GM12878 (cell line): Measurements from ENCODE around the gene PKP4. TPM values are rescaled to one million over a fixed set of nuclear protein-coding genes. Genes with fewer than 3 reads are reported as not detected.

Source experiments
- ATAC-seq: fragments of 200-7000 bp; cut with Tn5 transposase; 3 replicates; pipeline ENCODE4 v1.9.1; 2020; ENCODE audit warnings: mild to moderate bottlenecking, moderate library complexity
- BruUV-seq: library from RNA; stranded (reverse); fragments of 400-500 nt; replicated peaks from 2 replicates; lab custom pipeline; 2021; lab: Mats Ljungman, UMichigan
- CTCF ChIA-PET: fragments of 300-600 bp; sonication (Branson Sonifier 250); formaldehyde crosslinking; extraction: SDS; loops from one replicate; lab custom pipeline; 2021; ENCODE audit warnings: inconsistent platforms; lab: Yijun Ruan, JAX
- POLR2A ChIA-PET: fragments of 350-600 bp; formaldehyde crosslinking; extraction: SDS; loops from one replicate; lab custom pipeline; 2021; ENCODE audit warnings: inconsistent platforms; lab: Charles Lee
- RAD21 ChIA-PET: fragments of 300-600 bp; sonication (Branson Sonifier 250); formaldehyde crosslinking; loops from one replicate; lab custom pipeline; 2023; ENCODE audit warnings: antibody characterized with exemption; ENCODE audit not compliant: unreplicated experiment; lab: Charles Lee
- SMC1A ChIA-PET: fragments of 300-600 bp; sonication (Branson Sonifier 250); formaldehyde crosslinking; loops from one replicate; lab custom pipeline; 2023; ENCODE audit not compliant: unreplicated experiment, uncharacterized antibody; lab: Charles Lee
- DNase-seq: peaks from one replicate; pipeline ENCODE4 v3.0.0-alpha.2; 2011; ENCODE audit warnings: low read depth, low spot score
- FAIRE-seq: peaks from 3 replicates; lab custom pipeline; 2011; peaks lifted over from hg19 to GRCh38; lab: Jason Lieb, UNC
- H2AFZ ChIP-seq: 2 replicates; pipeline ENCODE4 v1.6.0; 2011; ENCODE audit warnings: low read depth, low read length, control low read depth; ENCODE audit not compliant: control insufficient read depth
- H3K27ac ChIP-seq: 2 replicates; pipeline ENCODE4 v1.5.1; 2011; ENCODE audit warnings: control low read depth; ENCODE audit not compliant: control insufficient read depth, insufficient read depth
- H3K27me3 ChIP-seq, 2 experiments: replicated peaks in 1 of 2; 2 replicates each; pipeline versions ENCODE4 v1.6.0 to v1.6.1; 2011; ENCODE audit warnings: low read length in 1 of 2; ENCODE audit not compliant: control insufficient read depth in 2 of 2, insufficient read depth in 2 of 2
- H3K36me3 ChIP-seq, 2 experiments: 2 replicates each; pipeline ENCODE4 v1.5.1; 2011; ENCODE audit warnings: low read length in 1 of 2; ENCODE audit not compliant: control insufficient read depth in 2 of 2, insufficient read depth in 2 of 2
- H3K4me1 ChIP-seq: 2 replicates; pipeline ENCODE4 v1.6.1; 2011; ENCODE audit warnings: mild to moderate bottlenecking, low read length, moderate library complexity, mixed read lengths; ENCODE audit not compliant: control insufficient read depth, insufficient read depth
- H3K4me2 ChIP-seq: 2 replicates; pipeline ENCODE4 v1.6.0; 2011; ENCODE audit warnings: control low read depth; ENCODE audit not compliant: control insufficient read depth, insufficient read depth
- H3K4me3 ChIP-seq: fragments of 200-600 bp; sonication (generic); 2 replicates; pipeline ENCODE4 v1.5.1; 2016
- H3K79me2 ChIP-seq: 2 replicates; pipeline ENCODE4 v1.6.0; 2011; ENCODE audit warnings: low read length; ENCODE audit not compliant: control insufficient read depth, insufficient read depth
- H3K9ac ChIP-seq: 2 replicates; pipeline ENCODE4 v1.8.0; 2011; ENCODE audit warnings: low read length, control low read depth, mixed read lengths; ENCODE audit not compliant: control insufficient read depth, insufficient read depth
- H3K9me3 ChIP-seq: replicated peaks from 3 replicates; pipeline ENCODE4 v1.5.1; 2011; ENCODE audit warnings: mild to moderate bottlenecking, low read length; ENCODE audit not compliant: control insufficient read depth, insufficient read depth
- H4K20me1 ChIP-seq: 2 replicates; pipeline ENCODE4 v1.6.0; 2011; ENCODE audit not compliant: control insufficient read depth, insufficient read depth
- ATF3 ChIP-seq: IDR thresholded peaks from 2 replicates; pipeline ENCODE4 v1.6.1; 2011; ENCODE audit warnings: low read depth, mild to moderate bottlenecking, low read length, moderate library complexity, borderline replicate concordance; ENCODE audit errors: extremely low read depth
- EP300 ChIP-seq, 2 experiments: fragments of 150-350 bp in 1 of 2; IDR thresholded peaks; 2 replicates each; pipeline ENCODE4 v1.6.1; 2011 to 2012; ENCODE audit warnings: low read depth in 2 of 2, low read length in 2 of 2, borderline replicate concordance in 1 of 2, improper control_type of control experiment in 1 of 2, inconsistent platforms in 1 of 2; ENCODE audit not compliant: control insufficient read depth in 1 of 2
- FOXM1 ChIP-seq: IDR thresholded peaks from 2 replicates; pipeline ENCODE4 v1.6.1; 2012; ENCODE audit warnings: low read depth, mild to moderate bottlenecking, inconsistent platforms, low read length, moderate library complexity
- HDAC2 ChIP-seq: fragments of 200-600 bp; sonication (generic); IDR thresholded peaks from 2 replicates; pipeline ENCODE4 v1.6.1; 2017
- HDGF ChIP-seq: fragments of 450-650 bp; IDR thresholded peaks from 2 replicates; pipeline ENCODE4 v1.6.1; 2016; ENCODE audit warnings: antibody characterized with exemption
- IRF5 ChIP-seq: fragments of 450-650 bp; IDR thresholded peaks from 2 replicates; pipeline ENCODE4 v1.6.1; 2017; ENCODE audit warnings: borderline replicate concordance
- KLF5 ChIP-seq: fragments of 450-650 bp; IDR thresholded peaks from 2 replicates; pipeline ENCODE4 v1.6.1; 2014; ENCODE audit warnings: mild to moderate bottlenecking; ENCODE audit not compliant: partially characterized antibody
- MXI1 ChIP-seq: fragments of 150-350 bp; IDR thresholded peaks from 2 replicates; pipeline ENCODE4 v1.6.1; 2011; ENCODE audit warnings: low read depth, mild to moderate bottlenecking, inconsistent platforms, low read length, improper control_type of control experiment
- MYB ChIP-seq: fragments of 150-350 bp; IDR thresholded peaks from 2 replicates; pipeline ENCODE4 v1.6.1; 2014; ENCODE audit warnings: mild to moderate bottlenecking, low read depth, low read length, borderline replicate concordance
- NFIC ChIP-seq: IDR thresholded peaks from 2 replicates; pipeline ENCODE4 v1.6.1; 2012; ENCODE audit warnings: low read depth, mild to moderate bottlenecking, inconsistent platforms, low read length, moderate library complexity
- NRF1 ChIP-seq: conservative IDR thresholded peaks from 2 replicates; pipeline ENCODE4 v1.6.1; 2011; ENCODE audit warnings: mild to moderate bottlenecking, low read depth, low read length, improper control_type of control experiment
- POLR2AphosphoS5 ChIP-seq: IDR thresholded peaks from 2 replicates; pipeline ENCODE4 v1.6.1; 2011; ENCODE audit warnings: mild to moderate bottlenecking, low read length, inconsistent platforms
- SIN3A ChIP-seq: IDR thresholded peaks from 2 replicates; pipeline ENCODE4 v1.6.1; 2012; ENCODE audit warnings: low read depth, low read length, improper control_type of control experiment
- TARDBP ChIP-seq: IDR thresholded peaks from 2 replicates; pipeline ENCODE4 v1.6.1; 2016; ENCODE audit warnings: borderline replicate concordance
- YY1 ChIP-seq: IDR thresholded peaks from 2 replicates; pipeline ENCODE4 v1.6.1; 2011; ENCODE audit warnings: low read depth, mild to moderate bottlenecking, low read length
- WGBS: methylation state at CpG from one replicate; pipeline ENCODE4 v1.1.6; 2016; ENCODE audit warnings: low lambda C conversion rate; ENCODE audit not compliant: insufficient replicate concordance, insufficient coverage; ENCODE audit errors: missing lambda C conversion rate; 5-methylcytosine and 5-hydroxymethylcytosine counted together
- in situ Hi-C: fragments of 300-500 bp; cut with MboI; formaldehyde crosslinking; loops from 9 replicates; pipeline ENCODE4 v1.14.3; 2018; ENCODE audit warnings: mixed read lengths
- intact Hi-C: fragments of 100-400 bp; cut with micrococcal nuclease; formaldehyde crosslinking; loops from one replicate; pipeline ENCODE4 v1.14.2; 2022; ENCODE audit not compliant: unreplicated experiment
- polyA plus RNA-seq, 11 experiments: library from polyadenylated mRNA; depleted of rRNA in 4 of 11; unstranded in 6 of 11; stranded (reverse) in 5 of 11; fragments of >200 nt; fragmentation: Nextera tagmentation in 4 of 11; fragmentation: Illumina TruSeq in 1 of 11; extraction: Ambion mirVana in 4 of 11; extraction: Trizol in 1 of 11; gene quantifications; 1 replicate in 1 of 11; 2 replicates in 10 of 11; pipeline versions ENCODE4 v1.2.1 to v1.2.3, GENCODE V29; 2011 to 2016; ENCODE audit warnings: inconsistent platforms in 2 of 11, missing spikeins in 2 of 11, low read depth in 1 of 11
- total RNA-seq, 4 experiments: library from RNA; depleted of rRNA in 3 of 4; stranded (reverse); fragments of >200 nt in 3 of 4; fragmentation: Illumina TruSeq in 1 of 4; extraction: Trizol in 1 of 4; gene quantifications; 2 replicates each; pipeline versions ENCODE4 v1.2.1 to v1.2.3, GENCODE V29; 2013 to 2021

The PKP4 gene
- total and polyA plus RNA-seq, 10 of the 15 experiments (the other 5 are each of a cell fraction or from before 2014, with no cell fraction given) = 4.8 to 35.8 (median 17.7) TPM

GRCh38 chr2:158414538-158414937 lies 42.2 kb upstream of the PKP4 start:
- no TSS peak for BruUV-seq
- 0% methylated on average over 1 of the region's 1 CpG for WGBS
- ChIA-PET RAD21 (no interaction called here), POLR2A (no interaction called here)
- H3K9me3 ChIP-seq = no peaks in the 10 kb centered on the region; the same call in 2 of the 3 replicates
- no peaks in the 10 kb centered on the region for H3K36me3 ChIP-seq
- ATAC-seq = no peak
- no peak for TF ChIP-seq MXI1
- no peak for TF ChIP-seq NRF1
- no peak for TF ChIP-seq IRF5
- TF ChIP-seq FOXM1 = no peak
- no peak for TF ChIP-seq POLR2AphosphoS5
- TF ChIP-seq KLF5 = no peak
- TF ChIP-seq ATF3 = no peak
- TF ChIP-seq HDGF = no peak
- TF ChIP-seq NFIC = no peak
- no peak for TF ChIP-seq EP300 (IDR thresholded peaks at IDR 0.05; ENCODE audit: borderline replicate concordance in 1 of 2, control insufficient read depth in 1 of 2, low read depth in 2 of 2, low read length in 2 of 2)
- no peak for TF ChIP-seq YY1
- no peak for TF ChIP-seq SIN3A
- TF ChIP-seq HDAC2 = no peak
- no peak for TF ChIP-seq TARDBP
- TF ChIP-seq MYB = no peak
- TF ChIP-seq, all 136 proteins: peak for 0
- Histone ChIP-seq H3K4me2 (no peak overlapping the region), H3K27ac (no peak overlapping the region), H3K79me2 (no peaks in the 10 kb centered on the region), H3K4me3 (no peak overlapping the region), H3K27me3 (no peaks in the 10 kb centered on the region), H4K20me1 (no peaks in the 10 kb centered on the region), H2AFZ (no peak overlapping the region), H3K4me1 (no peaks in the 10 kb centered on the region), H3K9ac (no peak overlapping the region)
- intact Hi-C loops (no loop called here), in situ Hi-C loops (no loop called here)
- FAIRE-seq = no peak
- SMC1A ChIA-PET = no interaction called here
- CTCF ChIA-PET = no interaction called here
- DNase-seq = no peak
